ENCODE results near the gene TNK2.
"Not testable (repeated sequence)": the region's sequence is repeated elsewhere in the genome, so short reads cannot be mapped to it uniquely, and the experiment has no call there.

TNK2 gene

DNA sequence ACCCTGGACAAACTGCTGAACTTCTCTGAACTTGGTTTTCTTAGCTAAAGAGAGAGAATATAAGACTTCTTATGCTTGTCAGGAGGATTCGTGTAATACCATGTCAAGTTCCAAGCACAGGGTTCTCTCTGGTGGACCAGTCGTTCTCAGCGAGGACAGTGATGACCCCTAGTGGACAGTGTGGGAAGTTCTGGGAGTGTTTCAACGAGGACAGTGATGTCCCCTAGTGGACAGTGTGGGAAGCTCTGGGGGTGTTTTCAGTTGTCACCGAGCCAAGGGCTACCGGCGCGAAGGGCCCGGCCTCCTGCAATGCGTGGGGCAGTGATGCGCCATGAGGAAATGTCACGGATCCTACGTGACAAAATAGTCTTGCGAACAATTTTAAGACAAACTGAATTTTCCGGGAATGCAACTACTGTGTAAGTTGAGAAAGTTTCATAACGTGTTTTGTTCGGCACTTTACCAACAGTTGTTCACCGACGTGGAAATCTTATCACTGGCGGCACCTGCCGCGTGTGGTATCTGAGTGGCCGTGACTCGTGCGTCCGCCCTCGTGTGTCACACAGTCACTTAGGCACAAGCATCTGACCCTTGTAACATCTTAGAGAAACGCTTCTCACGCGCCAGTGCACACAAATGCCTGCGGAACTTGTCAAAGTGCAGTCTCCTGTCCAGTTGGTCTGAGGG, 57.4 kb downstream of the TNK2 start:
- peak; percentile 93 for DNase-seq (ENCODE audit: low spot score)

DNA sequence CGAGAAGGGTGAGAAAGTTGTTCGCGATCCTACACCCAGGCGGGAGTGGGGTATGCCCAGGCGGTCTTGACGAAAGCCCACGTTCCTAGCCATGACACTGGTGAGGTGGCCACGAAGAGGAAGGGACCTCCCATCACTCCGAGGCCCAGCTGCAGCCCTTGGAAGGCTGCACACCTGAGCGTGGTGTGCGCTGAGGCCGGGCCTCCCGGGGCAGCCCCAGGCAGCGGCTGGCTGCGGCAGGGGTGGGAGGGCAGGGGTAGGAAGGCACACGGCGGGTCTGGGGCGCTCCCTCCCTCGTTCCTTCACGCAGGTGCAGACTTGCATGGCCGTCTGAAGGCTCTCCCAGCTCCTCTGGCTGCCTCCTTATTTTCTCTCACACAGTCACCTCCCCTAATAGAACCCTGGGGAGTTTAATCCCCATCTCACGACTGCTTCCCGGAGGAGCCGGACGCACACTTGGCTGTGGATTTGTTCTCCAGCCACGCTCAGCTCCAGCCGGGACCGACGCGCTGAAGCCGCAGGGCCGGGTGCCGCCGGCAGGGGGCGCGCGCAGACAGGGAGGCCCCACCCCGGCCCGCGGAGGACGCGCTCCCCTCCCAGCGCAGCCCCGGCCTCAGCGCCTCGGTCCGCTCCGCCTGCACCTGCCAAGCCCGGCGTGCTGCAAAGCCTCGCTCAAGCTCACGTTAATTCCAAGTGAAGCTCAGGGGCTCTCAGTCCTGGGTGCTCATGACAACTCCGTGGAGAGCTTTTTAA, 58.9 kb downstream of the TNK2 start:
- no peak for DNase-seq (ENCODE audit: low spot score)

DNA sequence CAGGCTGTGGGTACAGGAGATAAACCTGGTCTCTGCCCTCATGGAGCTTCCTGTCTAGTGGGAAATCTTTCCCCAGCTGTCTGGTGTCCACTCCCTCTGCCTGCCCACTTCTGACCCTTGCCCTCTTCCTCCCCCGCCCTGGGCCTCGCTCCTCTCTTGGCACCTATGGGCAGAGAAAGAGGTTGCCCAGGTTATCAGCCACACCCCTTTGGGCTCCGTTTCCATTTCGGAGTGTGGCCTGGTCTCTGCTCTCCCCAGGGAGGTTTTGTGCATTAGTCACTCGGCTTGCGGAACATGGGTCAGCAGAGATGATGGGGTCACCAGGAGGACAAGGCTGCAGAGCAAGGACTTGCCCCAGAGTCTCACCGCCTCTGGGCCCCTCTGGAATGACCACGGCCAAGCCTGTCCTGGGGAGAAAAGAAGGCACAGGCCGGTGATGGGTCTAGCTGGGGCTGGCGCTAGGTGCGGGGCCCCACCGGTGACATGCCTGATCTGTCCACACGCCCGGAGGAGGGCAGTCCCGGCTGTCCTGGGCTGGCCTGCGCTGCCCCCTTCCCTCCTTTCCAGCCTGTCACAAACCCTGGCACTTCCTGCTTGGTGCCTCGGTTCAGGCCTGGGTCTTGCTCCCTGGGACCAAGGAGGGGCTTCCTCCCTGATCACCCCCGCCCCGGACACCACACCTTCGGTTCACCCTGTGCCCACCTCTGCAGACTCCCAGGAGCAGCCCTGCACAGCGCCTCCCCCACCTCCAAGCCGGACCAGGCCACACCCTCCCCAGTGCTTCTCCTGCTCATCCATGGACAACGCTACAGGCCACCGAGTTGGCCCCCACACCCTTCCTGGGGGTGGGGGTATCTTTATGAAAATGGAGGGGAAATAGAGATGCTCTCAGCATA, 61.0 kb downstream of the TNK2 start:
- no peak for DNase-seq (ENCODE audit: low spot score)

DNA sequence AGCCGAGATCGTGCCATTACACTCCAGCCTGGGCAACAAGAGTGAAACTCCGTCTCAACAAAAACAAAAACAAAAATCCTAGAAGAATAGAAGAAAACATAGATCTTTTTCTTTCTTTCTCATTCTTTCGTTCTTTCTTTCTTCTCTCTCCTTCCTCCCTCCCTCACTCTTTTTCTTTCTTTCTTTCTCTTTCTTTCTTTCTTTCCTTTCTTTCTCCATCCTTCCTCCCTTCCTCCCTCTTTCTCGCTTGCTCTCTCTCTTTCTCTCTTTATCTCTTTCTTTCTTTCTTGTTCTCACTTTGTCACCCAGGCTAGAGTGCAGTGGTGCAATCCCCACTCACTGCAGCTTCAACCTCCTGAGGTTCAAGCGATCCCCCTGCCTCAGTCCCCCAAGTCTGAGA, 62.9 kb downstream of the TNK2 start:
- DNase-seq (ENCODE audit: low spot score): no peak

DNA sequence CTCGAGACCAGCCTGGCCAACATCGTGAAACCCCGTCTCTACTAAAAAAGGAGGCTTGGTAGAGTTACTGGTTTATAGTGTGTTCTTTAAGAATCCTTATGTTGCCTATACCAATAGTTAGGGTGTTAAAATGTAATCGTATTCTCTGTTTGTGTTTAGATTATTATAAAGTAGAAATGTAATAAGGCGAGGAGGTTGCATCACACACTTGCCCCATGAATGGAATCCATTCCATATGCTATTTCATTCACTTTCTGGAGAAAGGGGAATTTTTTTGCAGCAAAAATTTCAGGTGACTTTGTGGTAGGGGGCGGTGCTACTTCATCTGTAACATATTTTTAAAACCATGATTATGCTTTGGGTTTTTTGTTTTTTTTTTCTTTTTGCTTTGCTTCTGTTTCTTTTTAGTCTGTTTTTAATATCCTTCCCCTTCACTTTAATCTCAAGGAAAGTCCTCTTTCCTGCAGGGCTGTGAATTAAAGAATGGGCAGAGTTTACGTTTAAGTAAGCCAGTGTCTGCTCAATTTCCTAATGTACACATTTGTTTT, 63.6 kb downstream of the TNK2 start:
- no peak for DNase-seq (ENCODE audit: low spot score)

DNA sequence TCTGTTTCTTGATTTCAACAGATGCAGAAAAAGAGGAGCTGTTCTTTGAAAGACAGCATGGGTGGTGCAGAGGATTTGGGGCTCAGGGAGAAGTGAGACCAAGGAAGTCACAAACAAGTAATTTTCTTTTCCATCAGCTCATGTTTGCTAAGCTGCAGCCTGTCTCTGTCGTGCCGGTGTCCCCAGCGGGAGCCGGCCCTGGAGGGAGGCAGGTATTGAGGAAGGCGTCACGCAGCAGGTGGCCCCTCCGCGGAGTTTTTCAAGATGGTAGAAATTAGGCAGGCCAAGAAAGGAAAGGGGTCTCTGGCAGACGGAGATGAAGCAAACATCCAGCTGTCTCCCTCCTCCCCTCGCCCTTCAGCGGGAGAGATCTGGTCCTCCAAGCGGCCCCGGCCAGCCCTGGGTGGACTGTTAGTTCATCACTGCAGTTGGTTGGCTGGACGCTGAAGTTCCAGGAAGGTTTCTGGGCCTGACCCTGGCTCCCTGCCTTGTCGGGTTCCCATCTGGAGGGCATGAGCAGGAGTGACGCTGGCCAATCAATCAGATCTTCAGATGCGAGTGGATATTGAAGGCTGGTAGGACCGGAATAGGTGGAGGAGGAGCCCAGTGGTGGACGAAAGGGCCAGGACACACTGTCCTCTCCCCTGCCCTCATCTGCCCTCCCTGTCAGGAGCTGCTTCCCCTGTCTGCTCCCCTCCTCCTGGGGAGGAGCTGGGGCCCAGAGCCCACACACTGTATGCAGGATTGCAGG, 68.9 kb downstream of the TNK2 start:
- DNase-seq (ENCODE audit: low spot score): no peak

DNA sequence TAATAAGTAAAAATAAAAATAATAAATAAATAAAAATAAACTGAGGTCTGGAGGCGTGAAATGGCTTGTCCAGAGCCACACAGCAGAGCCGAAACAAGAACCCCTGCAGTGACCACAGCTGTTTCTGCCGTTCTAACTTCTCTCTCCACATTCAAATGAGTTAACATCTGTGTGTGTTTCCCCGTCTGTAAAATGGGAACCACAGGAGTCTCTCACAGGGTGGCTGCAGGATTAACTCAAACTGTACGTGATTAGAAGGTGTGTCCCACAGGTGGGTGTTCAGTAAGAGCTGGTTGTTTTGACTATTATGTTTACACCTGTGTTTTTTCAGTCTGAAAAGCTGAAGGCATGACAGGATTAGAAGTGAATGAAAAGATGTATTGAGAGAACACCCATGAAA, 69.6 kb downstream of the TNK2 start:
- no peak for DNase-seq (ENCODE audit: low spot score)

DNA sequence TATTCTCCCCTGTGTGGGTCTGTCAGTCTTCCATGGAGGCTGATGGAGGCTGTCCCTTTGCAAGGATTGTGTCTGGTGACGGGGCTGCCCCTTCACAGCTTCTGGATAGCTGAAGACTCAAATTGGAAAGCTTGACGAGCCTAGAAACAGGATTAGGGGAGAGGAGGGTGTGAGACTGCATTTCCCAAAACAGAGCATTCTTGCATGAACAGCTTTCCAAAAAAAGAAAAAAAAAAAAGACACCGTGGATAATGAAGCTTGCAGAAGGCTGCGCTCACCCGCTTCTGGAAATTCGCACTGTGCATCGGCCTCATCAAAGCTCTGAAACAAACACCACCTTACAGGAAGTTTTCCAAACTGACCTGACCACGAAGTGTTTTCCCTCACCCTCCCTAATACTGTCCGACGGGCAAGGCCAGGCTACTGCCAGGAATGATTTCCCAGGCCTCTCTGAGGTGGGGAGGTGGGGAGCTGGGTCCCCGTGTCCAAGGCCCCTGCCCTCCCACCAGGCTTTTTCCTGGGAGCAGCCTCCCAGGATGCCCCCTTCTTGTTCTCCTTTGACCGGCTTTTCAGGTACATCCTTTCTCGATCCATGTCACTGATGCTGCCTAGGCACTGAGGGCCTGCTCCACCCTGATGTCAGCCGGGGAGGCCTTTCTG, 71.7 kb downstream of the TNK2 start:
- no peak for DNase-seq (ENCODE audit: low spot score)

DNA sequence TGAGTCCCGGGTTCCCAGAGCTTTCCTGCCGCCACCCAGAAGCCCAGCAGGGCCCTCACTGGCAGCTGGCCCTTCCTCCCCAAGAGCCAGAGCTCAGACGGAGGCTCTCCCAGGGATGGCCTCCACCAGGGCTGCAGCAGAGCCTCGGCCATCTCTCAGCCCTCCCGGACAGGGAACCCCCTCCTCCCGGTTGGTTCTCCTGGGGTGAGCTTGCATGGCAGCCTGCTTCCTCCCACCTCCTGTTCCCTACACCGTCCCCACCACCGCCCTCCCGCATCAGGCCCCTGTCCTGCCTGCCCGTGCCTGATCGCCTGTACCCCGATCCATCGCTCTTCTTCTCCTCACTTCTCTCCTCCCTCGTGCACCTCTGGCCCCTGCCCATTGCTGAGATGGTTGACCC, 72.6 kb downstream of the TNK2 start:
- no peak for DNase-seq (ENCODE audit: low spot score)

DNA sequence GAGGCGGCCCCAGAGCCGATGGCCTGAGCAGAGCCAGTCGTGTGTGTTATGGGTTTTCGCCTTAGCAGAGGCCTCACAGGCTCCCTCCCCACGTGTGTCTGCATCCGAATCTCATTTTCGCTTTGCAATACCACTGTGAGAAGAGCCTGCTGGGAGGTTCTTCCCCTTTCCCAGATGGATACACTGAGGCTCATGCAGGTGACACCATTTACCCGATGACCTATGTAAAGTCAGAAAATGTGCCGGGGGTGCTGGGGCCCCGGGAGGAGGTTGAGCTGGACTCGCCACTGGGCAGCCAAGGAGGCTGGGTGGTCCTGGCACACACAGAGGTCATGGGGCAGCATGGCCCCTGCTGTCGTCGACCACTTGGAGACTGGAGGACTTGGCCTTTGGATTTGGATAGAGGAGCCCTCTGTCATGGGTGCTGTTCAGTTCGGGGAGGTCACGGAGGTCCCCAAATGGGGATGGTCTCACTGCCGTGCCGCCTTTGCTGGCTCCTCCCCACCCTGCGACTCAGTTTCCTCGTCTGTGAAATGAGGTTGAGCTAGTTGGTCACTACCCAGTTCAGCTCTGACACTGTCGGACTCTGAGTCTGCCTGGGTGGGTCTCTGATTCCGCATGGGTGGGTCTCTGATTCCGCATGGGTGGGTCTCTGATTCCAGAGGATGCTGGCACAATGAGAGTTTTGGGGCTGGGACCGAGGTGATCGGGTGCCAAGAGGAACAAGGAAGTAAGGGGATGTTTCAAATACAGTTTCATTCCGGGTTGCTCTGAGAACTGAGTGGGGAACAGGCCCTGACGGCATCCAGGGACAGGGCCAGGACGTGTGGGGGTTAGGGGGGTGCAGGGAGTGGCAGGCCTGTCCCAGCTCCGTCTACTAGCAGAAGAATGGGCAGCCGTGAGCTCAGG, 73.4 kb downstream of the TNK2 start:
- no peak for DNase-seq (ENCODE audit: low spot score)

DNA sequence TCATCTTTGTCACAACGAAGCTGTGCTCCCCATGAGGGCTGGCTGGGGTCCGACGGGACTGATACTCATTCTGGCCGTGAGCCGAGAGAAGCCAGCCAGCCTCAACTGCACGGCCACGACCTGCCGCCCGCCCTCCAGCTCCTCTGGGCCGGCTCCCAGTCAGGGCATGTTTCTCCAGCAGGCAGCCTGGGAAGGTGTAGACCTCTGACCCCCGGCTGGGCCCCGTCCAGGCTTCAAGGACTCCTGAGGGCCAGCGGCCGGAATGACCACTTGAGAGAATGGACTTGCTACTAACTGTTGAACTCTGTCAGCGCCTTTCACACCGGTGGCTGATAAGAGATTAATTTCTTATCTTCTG, 78.5 kb downstream of the TNK2 start:
- DNase-seq (ENCODE audit: low spot score): no peak

DNA sequence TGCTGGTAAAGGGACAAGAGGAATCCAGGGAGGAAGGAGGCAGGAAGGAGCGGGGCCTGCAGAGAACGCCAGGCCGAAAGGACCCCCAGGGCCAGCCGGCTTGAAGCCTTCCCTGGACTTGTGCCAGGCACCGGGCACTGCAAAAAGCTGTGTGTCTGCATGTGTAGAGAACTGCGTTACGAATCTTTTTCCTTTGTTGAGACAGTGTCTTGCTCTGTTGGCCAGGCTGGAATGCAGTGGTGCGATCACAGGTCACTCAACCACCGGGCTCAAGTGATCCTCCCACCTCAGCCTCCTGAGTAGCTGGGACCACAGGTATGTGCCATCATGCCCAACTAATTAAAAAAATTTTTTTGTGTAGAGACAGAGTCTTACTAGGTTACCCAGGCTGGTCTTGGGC, 79.6 kb downstream of the TNK2 start:
- DNase-seq (ENCODE audit: low spot score): no peak

DNA sequence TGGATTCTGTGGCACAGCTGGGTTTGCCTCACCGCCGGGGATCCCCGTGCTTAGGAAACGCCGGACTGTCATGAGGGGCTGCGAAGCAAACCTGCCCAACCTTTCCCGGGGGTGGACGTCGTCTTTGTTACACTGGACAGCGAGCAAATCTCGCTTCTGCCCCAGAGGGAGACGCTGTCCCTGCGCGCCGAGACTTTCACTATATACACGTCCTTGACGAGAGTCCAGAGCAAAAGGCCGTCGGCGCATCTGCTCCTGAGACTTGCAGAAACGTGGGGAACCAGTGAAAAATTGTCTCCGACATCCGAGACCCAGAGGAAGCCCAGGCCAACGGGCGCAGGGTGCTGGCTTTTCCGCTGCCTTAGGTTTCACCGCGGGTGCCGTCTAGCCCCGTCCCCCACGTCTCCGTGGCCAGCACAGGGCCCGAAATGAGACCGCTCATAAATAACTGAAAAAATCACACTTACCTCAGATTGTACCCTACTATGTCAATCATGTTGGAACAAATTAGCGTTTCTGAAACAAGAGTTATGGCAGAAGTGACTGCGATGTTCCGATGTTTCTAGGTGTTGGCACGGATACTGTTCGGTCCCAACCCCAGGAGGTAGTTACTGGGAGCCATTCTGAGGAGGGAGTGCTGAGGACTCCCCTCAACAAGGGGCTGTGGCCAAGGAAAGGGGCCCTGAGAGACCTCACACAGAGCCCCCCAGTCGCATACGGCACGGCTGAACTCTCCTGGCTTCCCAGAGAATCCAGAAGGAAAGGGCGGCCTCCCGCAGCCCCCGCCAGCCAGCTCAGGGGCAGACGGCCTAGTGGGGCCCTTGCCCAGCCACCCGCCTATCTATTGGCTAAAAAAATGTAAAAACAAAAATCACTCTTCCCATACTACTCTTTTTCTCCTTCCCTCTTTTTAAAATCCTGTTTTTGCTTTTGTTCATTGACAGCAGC, 82.2 kb downstream of the TNK2 start:
- DNase-seq (ENCODE audit: low spot score): no peak

DNA sequence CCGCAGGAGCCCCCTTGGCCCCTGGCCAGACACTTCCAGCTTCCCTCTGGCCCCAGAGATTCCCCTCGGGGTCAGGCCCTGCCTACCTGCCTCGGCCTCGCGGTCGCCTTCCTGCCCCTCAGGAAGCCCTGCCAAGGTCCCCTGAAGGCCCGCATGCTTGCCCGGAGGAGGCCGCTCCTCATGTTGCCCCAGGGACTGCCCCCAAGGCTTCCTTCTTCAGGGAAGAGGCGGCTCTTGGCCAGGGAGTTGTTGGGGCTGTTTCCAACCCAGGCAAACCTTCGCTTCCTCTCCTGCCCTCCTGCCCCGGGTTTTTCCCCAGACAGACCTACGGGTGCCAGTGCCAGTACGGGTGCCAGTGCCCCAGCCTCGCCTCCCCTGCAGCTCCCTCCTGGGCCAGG, 83.2 kb downstream of the TNK2 start:
- no peak for DNase-seq (ENCODE audit: low spot score)

DNA sequence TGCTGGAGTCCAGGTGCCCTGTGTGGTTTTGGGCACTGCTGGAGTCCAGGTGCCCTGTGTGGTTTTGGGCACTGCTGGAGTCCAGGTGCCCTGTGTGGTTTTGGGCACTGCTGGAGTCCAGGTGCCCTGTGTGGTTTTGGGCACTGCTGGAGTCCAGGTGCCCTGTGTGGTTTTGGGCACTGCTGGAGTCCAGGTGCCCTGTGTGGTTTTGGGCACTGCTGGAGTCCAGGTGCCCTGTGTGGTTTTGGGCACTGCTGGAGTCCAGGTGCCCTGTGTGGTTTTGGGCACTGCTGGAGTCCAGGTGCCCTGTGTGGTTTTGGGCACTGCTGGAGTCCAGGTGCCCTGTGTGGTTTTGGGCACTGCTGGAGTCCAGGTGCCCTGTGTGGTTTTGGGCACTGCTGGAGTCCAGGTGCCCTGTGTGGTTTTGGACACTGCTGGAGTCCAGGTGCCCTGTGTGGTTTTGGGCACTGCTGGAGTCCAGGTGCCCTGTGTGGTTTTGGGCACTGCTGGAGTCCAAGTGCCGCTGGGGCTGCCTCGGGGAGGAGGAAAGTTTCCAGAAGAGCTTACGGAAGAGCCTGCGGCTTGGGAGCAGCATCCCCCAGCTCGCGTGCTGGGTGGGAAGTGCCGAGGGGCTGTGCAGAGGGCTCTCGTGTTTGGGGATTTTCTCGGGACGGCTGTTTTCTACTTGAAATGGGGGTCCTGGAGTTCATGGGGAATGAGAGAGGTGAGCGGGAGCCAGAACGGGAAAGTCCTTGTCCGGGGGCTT, 83.7 kb downstream of the TNK2 start:
- DNase-seq (ENCODE audit: low spot score): not testable (repeated sequence)

DNA sequence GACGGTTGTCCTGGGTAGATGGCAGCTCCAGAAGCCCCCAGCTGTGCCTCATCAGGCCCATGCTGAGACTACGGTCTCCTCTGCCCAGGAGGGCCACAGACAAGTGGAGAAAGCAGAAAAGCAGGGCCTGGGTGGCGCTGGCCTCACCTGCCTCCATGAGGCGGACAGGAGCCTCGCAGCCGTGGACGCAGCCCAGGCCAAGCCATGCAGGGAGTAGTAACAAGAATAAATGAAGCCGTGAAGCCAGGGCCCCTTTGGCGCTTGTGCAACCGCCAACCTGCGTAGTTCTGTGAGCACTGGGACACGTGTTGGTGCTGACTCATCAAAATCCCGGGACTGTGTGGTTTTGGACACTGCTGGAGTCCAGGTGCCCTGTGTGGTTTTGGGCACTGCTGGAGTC, 84.4 kb downstream of the TNK2 start:
- no peak for DNase-seq (ENCODE audit: low spot score)

DNA sequence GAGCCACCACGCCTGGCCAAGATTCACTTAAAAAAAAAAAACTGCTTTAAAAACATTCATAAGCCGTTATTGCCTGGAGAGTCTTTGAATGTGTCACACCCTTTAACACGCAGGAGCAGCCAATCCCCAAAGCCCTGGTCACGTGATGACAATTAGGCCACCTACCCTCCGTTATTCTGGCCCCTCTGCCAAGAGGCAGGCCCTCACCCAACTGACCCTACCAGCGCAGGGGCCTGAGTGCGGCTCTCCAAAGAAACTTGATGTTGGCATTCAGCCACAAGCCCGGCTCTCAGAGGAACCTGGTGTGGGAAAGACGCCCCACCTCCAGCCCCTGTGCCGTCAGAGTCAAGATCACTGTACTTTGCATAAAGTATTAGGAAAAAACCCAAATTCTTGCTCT, 85.1 kb downstream of the TNK2 start:
- no peak for DNase-seq (ENCODE audit: low spot score)

DNA sequence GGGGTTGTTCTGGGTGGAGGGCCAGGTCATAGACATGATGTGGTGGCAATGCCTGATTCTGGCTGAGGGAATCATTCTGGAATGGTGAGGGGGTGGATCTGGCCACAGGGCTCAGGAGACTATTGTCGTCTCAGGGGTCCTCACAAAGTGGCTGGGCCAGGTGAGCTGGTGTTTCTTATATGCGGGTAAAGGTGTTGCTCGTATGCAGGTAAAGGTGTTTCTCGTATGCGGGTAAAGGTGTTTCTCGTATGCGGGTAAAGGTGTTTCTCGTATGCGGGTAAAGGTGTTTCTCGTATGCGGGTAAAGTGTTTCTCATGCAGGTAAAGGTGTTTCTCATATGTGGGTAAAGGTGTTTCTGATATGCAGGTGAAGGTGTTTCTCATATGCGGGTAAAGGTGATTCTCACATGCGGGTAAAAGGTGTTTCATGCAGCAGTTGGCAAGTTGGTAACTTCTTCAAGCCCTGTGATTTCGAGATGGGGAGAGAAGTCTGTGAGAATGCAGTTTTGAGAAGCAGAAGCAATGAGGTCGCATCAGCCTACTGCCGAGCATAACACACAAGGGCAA, 86.1 kb downstream of the TNK2 start:
- no peak for DNase-seq (ENCODE audit: low spot score)

All from CD4-positive, alpha-beta T cell treated with Interleukin-15 for 4 hours (primary cell).